Measurements from ENCODE around the gene PLEKHG2.

Gene PLEKHG2

GRCh38 chr19:39405958-39406655 lies 6.4 kb upstream of the PLEKHG2 start:
- DNase-seq: no peak

GRCh38 chr19:39406656-39407409 lies 5.6 kb upstream of the PLEKHG2 start, which contains the start of gene ZFP36:
Gene ZFP36, plus strand, starts transcription at chr19:39406847. Its CDS starts 58 bp downstream, at chr19:39406905.
- no peak for DNase-seq

GRCh38 chr19:39407410-39407659 lies 5.1 kb upstream of the PLEKHG2 start:
- DNase-seq: no peak

GRCh38 chr19:39407660-39408391 lies 4.6 kb upstream of the PLEKHG2 start:
- no peak for DNase-seq

GRCh38 chr19:39408392-39409207 lies 3.9 kb upstream of the PLEKHG2 start:
- no peak for DNase-seq

- DNase-seq: peak; percentile 81
These were observed 3.1 kb upstream of the PLEKHG2 start for GRCh38 chr19:39409208-39410016.

GRCh38 chr19:39410017-39410830 lies 2.2 kb upstream of the PLEKHG2 start:
- DNase-seq: no peak

- no peak for DNase-seq
These were observed 1.7 kb upstream of the PLEKHG2 start for GRCh38 chr19:39410831-39411080.

- no peak for DNase-seq
These were observed 1.2 kb upstream of the PLEKHG2 start for GRCh38 chr19:39411081-39411831.

GRCh38 chr19:39411832-39412099 lies 703 bp upstream of the PLEKHG2 start:
- peak; percentile 85 for DNase-seq

GRCh38 chr19:39412867-39413271 lies 400 bp downstream of the PLEKHG2 start:
- DNase-seq: no peak

GRCh38 chr19:39413272-39413910 lies 922 bp downstream of the PLEKHG2 start:
- no peak for DNase-seq

GRCh38 chr19:39413911-39414608 lies 1.6 kb downstream of the PLEKHG2 start:
- DNase-seq: no peak

- no peak for DNase-seq
These were observed 2.9 kb downstream of the PLEKHG2 start for GRCh38 chr19:39415111-39416046.

- no peak for DNase-seq
These were observed 4.0 kb downstream of the PLEKHG2 start for GRCh38 chr19:39416152-39417120.

- no peak for DNase-seq
These were observed 5.2 kb downstream of the PLEKHG2 start for GRCh38 chr19:39417463-39418181.

- no peak for DNase-seq
These were observed 6.5 kb downstream of the PLEKHG2 start for GRCh38 chr19:39419003-39419402.
